Measurements from ENCODE around the gene SLAMF1.

Gene SLAMF1

DNA sequence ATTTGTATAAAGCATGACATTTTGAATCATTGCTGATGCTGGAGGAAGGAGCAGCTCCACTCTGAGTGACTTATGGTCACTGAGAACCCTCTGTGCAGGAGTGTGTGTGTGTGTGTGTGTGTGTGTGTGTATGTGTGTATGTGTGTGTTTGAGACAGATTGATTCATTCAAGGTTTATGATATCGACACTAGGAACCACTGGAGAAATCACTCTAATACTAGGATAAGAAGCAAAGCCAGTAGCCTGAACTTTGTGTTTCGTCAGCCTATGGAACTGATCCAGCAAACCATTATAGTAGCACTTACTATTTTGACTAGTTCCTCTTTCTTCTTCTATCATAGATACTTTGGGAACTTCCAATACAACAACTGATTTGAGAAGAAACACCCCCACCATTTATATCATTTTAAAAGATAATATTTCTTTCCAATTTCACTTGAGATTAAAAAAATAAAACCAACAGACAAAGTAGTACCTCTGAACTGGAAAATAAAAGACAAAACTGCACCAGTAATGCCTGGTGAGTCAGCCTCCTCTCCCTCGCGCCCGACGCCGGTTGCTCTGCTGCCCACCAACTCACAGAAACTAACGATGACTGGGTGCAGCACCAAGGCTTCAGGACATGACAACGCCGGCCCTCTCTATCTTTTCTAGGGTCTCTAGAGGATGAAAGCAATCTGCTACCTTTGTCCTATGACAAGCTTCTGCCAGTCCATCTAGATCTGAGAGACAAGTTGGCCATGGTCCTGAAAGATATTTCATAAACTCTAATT is 20.9 kb downstream of the SLAMF1 start:
- DNase-seq (ENCODE audit: low read depth in 1 of 2, low spot score in 1 of 2), result peak in 1 of 2 donors; percentile 57

DNA sequence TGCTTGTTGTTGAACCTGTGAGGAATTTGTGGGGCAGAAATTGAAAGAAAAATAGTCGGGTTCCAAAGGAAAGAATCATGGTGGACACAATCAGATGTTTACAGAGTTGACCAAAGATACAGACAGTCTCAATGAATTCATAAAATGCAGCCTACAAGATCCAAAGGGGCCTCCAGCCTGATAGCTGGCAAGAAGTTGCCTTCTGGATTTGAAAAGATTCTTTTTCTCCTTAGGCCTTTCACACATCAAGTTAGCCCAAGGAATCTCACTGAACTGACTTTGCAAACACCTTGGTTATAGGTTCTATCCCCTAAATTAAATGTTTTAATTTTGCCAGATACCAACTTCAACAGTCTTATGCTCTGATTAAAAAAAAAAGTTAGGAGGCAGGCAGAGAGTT is 21.5 kb downstream of the SLAMF1 start:
- no peak for DNase-seq (ENCODE audit: low read depth in 1 of 2, low spot score in 1 of 2)

DNA sequence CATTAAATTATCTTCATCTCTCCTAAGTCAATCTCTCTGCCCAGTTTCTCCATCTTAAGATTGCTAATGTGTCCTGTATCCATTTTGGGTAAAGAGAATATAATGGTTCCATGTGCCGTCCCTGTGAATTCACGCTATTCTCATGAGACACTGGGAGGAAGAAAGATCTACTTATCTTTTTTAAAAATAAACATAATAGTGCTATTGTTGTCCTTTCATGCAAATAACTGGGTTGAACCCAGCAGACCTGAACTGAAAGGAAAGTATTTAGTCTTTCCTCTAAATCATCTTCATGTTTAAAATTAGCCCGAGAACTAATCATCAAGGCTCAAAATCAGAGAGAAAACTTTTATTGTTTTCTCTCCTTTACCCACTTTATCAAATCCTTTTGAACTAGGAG is 22.4 kb downstream of the SLAMF1 start:
- no peak for DNase-seq (ENCODE audit: low read depth in 1 of 2, low spot score in 1 of 2)

DNA sequence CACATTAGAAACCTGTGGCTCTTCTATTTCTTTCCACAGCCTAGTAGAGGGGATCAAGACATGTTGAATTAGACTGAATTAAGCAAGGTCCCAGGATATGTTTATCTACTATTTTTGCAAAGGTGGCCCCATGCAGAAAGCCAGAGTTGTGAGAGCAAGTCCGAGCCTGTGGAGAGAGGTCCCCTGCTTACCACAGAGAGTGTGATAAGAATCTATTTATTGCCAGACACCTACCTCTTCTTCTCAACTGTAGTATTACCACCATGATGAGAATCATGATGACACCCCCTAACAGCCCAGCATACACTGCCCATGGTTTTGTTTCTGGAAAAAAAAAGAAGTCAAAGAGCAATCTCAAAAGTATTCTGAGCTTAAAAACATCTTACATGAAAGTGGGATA is 23.0 kb downstream of the SLAMF1 start:
- DNase-seq (ENCODE audit: low read depth in 1 of 2, low spot score in 1 of 2), result no peak

DNA sequence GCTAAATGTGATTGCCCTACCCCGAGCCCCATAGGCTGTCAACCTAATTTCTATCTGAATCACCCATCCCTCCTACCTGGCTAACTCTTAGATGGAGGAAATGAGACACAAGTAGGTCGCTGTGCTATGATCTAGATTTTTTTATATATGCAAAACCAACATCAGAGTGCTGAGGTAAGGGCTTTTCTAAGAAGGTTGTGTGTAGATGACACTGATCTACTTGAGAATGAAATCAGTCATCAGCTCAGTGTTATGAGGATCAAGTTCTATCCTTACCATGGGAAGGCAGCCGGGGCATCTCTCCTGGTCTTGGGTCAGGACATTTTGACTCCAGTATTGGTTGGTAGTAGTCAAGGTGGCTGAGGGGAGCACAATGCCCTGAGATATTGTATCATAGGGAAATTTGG is 23.6 kb downstream of the SLAMF1 start:
- no peak for DNase-seq (ENCODE audit: low read depth in 1 of 2, low spot score in 1 of 2)

DNA sequence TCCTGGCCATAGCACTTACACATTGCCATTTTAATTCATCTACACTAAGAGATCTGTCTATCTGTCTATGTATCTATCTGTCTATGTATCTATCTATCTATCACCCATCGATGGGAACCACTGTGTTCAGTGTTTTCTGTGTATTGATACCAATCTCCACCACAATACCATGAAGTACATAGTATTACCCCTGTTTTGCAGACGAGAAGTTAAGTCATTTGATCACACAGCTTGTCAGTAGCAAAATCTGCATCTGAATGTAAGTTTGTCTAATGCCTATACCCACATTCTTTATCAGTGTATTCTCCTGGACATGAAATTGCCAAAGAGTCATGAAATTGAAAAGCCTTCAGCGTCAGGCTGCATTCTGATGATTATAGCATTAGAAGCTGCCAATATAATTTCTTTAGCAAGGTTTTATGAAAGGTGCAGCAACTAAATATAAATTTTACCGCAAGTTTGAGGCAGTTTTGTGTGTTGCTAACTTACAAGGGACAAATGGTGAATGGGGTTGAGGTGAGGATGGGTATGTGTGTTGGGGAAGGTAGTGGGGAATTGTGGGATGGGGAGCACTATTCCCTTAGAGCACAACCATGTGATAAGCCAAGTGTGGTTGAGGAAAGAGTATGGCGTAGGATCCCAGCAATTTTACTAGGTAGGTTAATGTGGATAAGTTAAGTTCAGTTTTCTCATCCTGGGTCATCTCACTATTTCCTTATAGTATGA is 24.2 kb downstream of the SLAMF1 start:
- no peak for DNase-seq (ENCODE audit: low read depth in 1 of 2, low spot score in 1 of 2)

DNA sequence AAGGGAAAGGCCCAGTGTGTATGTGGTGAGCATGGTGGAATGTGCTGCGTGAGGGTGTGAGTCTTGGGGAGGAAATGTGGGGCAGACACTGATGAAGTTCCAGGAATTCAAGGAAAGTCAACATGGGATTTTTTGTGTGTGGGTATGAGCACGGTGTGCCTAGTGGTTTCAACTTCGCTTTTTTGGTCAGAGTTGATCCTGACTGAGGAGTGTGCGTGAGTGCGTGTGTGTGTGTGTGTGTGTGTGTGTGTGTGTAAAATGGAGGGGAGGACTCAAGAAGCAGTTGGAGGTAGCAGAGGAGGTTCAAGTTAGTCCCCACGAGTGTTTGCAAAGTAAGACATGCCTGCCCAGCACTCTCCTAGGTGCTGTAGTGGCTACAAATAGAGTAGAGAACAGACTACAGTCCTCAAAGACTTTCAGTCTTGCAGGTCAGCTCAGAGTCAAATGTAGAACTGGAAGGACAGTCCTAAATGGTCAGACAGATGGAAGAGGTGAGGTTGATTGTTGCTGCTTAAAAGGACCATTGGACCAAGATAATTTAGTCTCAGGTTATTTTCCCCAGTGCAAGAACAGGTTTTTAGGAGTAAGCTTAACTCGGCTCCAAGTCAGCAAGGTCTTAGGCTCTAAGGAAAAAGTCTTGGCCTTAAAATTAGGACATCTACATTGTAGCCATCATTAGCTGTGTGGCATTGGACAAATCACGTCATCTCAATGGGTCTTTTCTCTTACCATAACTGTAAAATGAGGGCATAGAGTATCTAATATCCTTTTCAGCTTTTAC is 25.0 kb downstream of the SLAMF1 start:
- no peak for DNase-seq (ENCODE audit: low read depth in 1 of 2, low spot score in 1 of 2)

DNA sequence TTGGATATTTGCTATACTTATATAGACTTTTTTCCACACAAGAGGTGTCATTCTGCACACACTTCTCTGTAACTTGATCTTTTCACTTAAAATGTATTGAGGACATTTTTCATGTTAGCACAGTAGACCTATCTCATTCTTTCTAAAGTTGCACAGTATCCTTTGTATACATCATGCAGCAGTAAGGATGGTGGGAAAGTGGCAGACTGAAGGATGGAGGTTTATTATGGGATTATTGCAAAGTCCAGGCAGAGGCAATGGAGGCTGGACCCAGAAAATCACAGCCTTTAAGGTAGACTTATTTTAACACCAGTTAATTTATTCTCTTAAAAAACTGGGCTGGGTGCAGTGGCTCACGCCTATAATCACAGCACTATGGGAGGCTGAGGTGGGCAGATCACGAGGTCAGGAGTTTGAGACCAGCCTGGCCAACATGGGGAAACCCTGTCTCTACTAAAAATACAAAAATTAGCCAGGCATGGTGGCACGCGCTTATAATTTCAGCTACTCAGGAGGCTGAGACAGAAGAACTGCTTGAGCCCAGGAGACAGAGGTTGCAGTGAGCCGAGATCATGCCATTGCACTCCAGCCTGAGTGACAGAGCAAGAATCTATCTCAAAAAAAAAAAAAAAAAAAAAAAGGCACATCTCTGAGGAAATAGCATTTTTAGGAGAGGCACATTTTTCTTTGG is 25.8 kb downstream of the SLAMF1 start:
- DNase-seq (ENCODE audit: low read depth in 1 of 2, low spot score in 1 of 2), result no peak

DNA sequence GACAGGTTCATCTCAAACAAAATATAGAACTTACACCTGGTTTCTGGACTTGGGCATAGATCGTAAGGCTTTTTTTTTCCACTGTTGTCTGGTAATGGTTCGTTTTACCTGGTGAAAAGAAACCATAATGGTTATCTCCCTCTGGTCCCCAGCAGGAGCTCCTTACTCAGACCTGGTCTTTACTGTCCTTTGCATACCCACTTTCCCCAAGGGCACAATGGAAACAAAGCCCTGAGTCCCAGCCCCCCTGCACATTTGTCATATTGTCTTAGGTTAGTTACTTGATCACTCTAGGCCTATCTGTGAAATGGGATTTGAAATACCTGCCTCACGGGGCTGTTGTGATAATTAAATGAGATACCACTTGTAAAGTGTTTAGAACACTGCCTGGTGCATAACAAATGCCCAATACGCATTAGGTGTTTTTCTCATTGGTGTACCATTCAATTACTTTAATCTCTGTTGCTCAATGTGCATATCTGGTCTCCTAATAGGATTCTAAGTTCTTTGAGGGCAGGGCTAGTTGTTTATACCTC is 27.0 kb downstream of the SLAMF1 start:
- DNase-seq (ENCODE audit: low read depth in 1 of 2, low spot score in 1 of 2), result no peak

DNA sequence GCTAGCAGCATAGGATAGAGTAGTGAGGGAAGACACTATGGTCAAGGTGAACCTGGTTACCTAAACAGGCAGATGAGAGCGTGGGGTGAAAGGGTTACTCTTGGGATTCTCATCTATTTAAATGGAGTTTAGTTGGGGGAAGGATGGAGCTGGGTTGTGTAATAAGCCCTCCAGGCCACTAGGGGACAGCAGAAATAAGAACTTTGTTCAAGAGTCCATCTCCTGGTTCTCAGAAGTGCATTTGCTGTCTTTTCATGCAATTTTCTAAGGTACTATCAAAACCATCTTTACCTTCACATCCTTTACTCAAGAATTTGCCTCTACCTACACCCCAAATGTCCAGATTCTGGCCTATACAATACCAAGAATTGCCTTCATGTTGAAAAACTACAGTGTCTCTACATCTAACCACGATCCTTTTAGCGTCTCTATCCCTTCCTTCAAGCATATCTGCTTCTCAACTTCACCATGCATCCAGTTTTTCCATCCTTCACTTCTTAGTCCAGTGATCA is 28.0 kb downstream of the SLAMF1 start:
- no peak for DNase-seq (ENCODE audit: low read depth in 1 of 2, low spot score in 1 of 2)

DNA sequence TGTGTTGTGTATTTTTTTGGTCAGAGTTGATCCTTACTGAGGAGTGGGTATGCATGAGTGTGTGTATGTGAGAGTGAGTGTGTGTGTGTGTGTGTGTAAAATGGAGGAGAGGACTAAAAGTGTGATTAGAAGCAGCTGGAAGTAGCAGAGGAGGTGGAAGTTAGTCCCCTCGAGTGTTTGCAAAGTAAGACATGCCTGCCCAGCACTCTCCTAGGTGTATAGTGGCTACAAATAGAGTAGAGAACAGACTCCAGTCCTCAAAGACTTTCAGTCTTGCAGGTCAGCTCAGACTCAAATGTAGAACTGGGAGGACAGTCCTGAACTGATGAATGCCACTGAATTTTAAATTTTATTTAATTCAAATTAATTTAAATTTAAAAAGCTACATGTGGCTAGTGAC is 28.5 kb downstream of the SLAMF1 start:
- DNase-seq (ENCODE audit: low read depth in 1 of 2, low spot score in 1 of 2), result no peak

DNA sequence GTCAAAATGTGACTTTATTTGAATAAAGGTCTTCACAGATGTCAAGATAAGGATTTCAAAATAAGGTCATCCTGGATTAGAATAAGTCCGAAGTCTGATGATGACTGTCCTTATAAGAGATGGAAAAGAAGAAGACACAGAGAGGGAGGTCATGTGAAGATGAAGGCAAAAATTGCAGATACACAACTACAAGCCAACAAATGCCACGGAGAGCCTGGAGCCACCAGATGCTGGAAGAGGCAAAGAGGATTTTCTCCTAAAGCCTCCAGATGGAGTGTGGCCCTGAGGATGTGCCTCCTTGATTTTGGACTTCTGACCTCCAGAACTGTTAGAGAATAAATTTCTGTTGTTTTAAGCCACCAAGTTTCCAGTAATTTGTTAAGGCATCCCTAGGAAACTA is 31.2 kb downstream of the SLAMF1 start:
- DNase-seq (ENCODE audit: low read depth in 1 of 2, low spot score in 1 of 2), result no peak

DNA sequence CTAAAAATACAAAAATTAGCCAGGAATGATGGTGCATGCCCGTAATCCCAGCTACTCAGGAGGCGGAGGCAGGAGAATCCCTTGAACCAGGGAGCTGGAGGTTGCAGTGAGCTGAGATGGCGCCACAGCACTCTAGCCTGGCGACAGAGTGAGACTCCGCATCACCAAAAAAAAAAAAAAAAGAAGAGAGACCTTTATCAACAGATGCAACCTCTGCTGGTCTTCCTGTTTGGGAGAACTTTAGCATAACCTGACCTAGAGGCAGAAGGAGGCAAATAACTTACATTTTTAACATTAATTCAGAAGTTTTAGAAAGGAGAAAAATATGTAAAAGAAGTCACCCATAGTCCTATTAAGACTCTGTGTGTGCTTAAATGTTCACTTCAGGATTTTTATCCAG is 32.4 kb downstream of the SLAMF1 start:
- DNase-seq (ENCODE audit: low read depth in 1 of 2, low spot score in 1 of 2), result no peak

DNA sequence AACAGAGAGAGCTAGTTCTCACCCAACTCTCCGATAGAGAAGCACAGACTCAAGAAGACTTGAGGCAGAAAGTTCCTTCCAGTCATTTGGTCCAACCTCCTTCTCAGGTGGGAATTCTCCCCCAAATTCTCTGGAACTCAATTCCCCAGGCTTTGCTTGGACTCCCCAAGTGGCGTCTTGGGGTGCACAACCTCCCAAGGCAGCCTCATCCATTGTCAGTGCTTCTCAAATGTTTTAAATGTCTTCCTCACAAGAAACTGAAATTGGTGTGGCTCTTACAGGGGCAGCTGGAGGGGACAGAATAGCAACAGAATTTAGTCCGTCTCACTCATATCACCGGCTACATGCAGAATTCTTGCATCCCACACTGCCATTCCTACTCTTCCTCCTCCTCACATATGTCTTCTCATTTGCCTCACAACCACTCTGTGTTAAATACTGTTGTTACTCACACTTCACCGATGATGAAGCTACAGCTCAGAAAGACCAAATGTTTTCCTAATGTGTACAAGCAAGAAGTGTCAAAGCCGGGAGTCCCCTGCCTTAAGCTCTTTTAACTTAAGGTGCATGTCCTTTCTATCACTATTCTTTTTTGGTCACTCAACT is 34.1 kb downstream of the SLAMF1 start:
- DNase-seq (ENCODE audit: low read depth in 1 of 2, low spot score in 1 of 2), result no peak

DNA sequence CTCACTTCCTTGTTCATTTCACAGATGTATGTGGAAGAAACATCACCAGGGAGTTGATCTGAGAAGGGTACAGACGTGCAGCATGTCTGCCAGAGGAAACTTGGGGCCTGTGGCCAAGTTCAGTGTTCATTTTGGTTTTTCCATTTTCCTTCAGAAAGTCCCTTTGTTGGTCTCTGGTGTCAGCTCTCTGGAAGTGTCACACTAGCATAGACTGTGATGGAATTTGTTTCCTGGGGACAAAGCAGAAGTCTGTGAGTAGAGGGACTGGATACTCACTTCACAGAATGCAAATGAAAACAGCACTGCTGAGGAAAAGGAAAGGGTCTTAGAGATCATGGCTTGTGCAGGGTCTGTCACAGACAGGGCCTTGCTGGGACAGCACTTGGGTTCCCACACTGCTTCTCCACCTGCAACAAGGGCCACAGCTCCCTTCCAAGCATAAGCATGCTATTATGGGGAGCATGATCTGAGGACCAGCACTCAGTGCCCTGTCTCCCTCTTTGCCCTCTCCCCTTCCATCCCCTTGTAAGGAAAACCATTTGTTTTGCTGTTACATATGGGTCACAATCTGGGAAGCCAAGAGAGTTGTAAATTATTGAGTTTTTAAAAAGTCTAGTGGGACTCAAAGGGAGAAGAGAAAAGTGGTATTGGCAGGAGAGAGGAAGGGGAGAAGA is 36.1 kb downstream of the SLAMF1 start:
- no peak for DNase-seq (ENCODE audit: low read depth in 1 of 2, low spot score in 1 of 2)

DNA sequence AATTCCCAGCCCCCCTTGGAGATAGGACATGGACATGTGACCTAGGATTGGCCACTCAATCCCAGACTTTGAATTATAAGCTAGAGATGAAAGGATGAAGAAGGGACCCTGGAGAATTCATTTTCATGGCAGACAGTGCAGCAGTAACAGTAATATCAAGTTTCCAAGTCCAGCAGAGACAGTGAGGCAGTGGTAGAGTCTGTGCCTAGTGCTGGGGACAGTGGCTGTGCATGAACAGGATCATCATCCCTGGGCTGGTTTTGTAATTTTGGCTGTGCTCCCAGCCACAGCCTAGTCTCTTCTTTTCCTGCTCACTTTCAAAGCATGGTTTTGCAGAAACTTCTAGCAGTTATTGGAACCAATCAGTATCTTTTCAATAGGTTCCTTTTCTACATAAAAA is 37.9 kb downstream of the SLAMF1 start:
- DNase-seq (ENCODE audit: low read depth in 1 of 2, low spot score in 1 of 2), result no peak

DNA sequence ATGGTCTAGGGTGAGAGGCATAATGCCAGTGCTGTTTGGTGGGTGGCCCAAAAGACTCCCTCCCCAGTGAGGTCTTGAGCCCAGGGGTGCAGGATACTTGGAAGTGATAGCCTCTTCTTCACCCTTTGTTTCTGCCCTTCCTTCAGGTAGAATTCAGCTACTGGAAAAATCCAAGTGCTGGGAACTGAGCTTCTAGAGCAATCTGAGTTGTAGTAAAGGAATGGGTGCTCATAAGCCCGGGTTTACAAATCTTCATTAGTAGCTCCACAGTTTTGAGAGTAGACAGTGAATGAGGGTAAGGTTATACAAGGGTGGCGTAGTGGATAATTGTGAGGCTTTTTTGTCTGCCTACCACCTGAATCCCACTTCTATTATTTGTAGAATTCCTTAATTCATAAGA is 38.3 kb downstream of the SLAMF1 start:
- no peak for DNase-seq (ENCODE audit: low read depth in 1 of 2, low spot score in 1 of 2)

DNA sequence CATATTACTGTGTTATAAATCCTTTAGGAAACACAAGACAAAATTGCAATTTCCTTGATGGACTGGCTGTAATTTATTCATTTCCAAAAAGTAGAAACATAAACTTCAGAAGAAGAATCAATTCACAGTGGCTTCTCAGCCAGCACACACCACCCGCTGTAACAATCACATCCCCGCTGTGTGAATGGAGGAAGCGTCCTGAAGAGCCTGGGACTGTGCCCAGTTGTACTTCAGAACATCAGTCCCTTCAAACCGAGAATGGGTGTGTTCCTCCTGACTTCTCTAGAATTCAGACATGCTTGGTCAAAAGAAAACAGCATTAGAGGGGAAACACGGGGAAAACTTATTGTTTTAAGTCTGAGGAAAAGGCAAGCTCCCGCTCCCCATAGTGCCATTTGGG is 38.8 kb downstream of the SLAMF1 start:
- DNase-seq (ENCODE audit: low read depth in 1 of 2, low spot score in 1 of 2), result no peak

DNA sequence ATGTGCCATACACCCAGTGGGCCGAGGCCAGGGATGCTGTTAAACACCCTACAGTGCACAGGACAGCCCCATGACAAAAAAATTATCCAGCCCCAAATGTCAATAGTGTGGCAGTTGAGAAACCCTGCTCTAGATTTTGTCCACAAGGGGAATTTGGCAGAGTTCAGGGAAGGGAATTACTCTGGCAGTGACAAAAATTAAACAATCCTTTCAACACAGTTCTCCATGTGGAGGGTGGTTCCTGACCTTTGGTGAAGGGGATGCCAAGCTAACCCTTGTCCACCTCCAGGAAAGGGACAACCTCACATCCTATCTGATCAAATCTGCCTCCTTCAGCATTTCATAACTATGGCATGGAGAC is 39.2 kb downstream of the SLAMF1 start:
- no peak for DNase-seq (ENCODE audit: low read depth in 1 of 2, low spot score in 1 of 2)

Measured in activated T-helper 1 cell treated with anti-CD3 and anti-CD28 coated beads, Interleukin-2, amount 50 U/mL, for 16 hours (primary cell).